ENCODE measurements around the gene SMURF1.

The SMURF1 gene

GRCh38 chr7:98988641-98989040 lies 155.3 kb downstream of the SMURF1 start:
- DNase-seq (ENCODE audit: low spot score) = no peak

DNA sequence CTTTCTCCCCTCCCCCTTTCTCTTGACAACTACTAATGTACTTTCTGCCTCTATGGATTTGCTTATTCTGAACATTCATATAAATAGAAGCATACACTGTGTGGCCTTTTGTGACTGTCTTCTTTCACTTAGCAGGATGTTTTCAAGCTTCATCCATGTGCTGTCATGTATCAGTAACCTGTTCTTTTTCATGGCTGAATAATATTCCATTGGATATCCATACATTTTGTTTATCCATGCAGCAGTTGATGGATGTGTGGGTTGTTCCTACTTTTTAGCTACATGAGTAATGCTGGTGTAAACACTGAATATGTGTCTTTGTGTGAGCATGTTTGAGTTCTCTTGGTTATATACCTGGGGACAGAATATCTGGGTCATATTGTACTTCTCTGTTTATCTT lies 158.0 kb downstream of the SMURF1 start:
- DNase-seq (ENCODE audit: low spot score) = no peak

DNA sequence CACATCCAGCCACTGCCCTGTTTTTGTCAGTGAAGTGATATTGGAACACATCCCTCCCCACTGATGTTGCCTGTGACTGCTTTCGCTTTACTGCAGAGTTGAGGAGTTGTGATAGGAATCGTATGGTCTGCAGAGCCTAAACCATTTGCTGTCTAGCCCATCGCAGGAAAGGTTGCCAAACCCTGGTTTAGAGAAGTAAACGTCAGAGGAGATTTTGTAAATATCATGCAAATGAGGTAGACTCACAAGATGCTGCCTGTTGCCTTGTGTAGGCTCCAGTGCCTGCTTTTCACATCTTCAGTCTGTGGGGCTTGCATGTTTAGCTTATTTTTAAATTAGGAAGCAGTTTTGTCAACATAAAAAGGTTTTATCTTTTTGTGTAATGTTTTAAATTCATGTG lies 158.5 kb downstream of the SMURF1 start:
- no peak for DNase-seq (ENCODE audit: low spot score)

DNA sequence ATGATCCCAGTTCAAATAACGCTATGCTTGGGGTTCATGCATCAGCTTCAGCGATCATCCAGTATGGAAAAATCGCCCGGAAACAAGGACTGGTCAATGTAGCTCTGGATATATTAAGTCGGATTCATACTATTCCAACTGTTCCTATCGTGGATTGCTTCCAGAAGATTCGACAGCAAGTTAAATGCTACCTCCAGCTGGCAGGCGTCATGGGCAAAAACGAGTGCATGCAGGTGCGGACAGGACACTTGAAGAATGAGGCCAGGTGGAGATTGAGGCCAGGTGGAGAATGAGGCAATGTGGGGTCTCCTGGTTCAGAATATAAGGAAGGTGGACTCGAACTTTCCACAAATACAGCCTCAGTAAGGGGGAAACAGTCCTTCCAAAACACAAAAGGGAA lies 159.8 kb downstream of the SMURF1 start:
- no peak for DNase-seq (ENCODE audit: low spot score)

DNA sequence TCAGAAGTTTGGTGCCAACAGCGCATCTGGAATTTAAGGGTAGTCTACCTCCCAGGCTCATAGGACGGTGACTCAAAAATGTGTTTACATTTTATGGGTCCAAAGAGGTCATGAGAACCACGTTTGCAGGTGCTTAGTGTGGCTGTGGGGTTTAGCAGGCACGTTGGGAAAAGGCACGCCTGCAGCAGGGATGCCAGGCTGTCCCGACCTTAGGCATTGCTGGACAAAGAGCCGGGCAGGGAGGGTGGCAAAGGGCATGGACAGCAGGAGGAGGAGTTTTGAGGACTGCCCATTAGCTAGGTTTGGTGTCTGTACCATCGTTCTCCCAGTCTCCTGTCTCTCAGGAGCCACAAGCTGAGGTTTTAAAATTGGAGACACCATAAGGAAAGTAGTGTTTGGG lies 161.2 kb downstream of the SMURF1 start:
- no peak for DNase-seq (ENCODE audit: low spot score)

DNA sequence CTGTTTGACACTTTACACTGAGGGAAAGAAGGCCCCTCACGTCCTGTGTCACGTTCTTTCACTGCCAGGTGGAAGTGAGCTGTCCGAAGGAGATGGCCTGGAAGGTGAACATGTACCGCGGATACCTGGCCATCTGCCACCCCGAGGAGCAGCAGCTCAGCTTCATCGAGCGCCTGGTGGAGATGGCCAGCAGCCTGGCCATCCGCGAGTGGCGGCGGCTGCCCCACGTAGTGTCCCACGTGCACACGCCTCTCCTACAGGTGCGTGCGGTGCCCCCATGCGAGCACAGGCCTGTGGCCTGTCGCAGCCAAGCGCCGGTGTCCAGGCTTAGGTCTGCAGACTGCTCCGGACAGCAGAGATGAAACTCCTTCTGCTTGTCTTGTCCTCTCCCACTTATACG lies 162.2 kb downstream of the SMURF1 start:
- no peak for DNase-seq (ENCODE audit: low spot score)

- no peak for DNase-seq (ENCODE audit: low spot score)
These were observed 165.2 kb downstream of the SMURF1 start for GRCh38 chr7:98978672-98979071.
